K562 (cell line): ENCODE results near the gene CYP2A6. TPM values are rescaled to one million over a fixed set of nuclear protein-coding genes. Genes with fewer than 3 reads are reported as not detected.

Experiments
- BHLHE40 ChIP-seq: IDR thresholded peaks from 2 replicates; pipeline ENCODE4 v1.6.1; 2011; ENCODE audit warnings: low read length, improper control_type of control experiment
- CCNT2 ChIP-seq: IDR thresholded peaks from 2 replicates; pipeline ENCODE4 v1.6.1; 2011; ENCODE audit warnings: borderline replicate concordance, low read depth, mild to moderate bottlenecking, moderate library complexity, mixed read lengths, low read length; ENCODE audit not compliant: insufficient read length; ENCODE audit errors: extremely low read depth
- EGR1 ChIP-seq: fragments of 450-650 bp; conservative IDR thresholded peaks from 2 replicates; pipeline ENCODE4 v1.6.1; 2017; ENCODE audit warnings: mild to moderate bottlenecking
- GABPB1 ChIP-seq: sonication (generic); formaldehyde crosslinking; IDR thresholded peaks from 2 replicates; pipeline ENCODE4 v1.8.0; 2022; ENCODE audit warnings: mild to moderate bottlenecking, missing genetic modification reagents
- HCFC1 ChIP-seq: IDR thresholded peaks from 2 replicates; pipeline ENCODE4 v1.6.1; 2012; ENCODE audit warnings: low read depth, low read length, improper control_type of control experiment
- KAT7 ChIP-seq: sonication (generic); formaldehyde crosslinking; IDR thresholded peaks from 2 replicates; pipeline ENCODE4 v1.8.0; 2022; ENCODE audit warnings: missing genetic modification reagents, mild to moderate bottlenecking, borderline replicate concordance
- KLF16 ChIP-seq: IDR thresholded peaks from 2 replicates; pipeline ENCODE4 v1.6.1; 2016; ENCODE audit warnings: antibody characterized with exemption
- MAZ ChIP-seq, 2 experiments: fragments of 450-650 bp in 1 of 2; sonication (generic) in 1 of 2; formaldehyde crosslinking; IDR thresholded peaks in 1 of 2; conservative IDR thresholded peaks in 1 of 2; 2 replicates each; pipeline versions ENCODE4 v1.4.0 to v1.5.0; 2020; ENCODE audit warnings: mild to moderate bottlenecking in 1 of 2, missing genetic modification reagents in 1 of 2
- NRF1 ChIP-seq, 2 experiments: fragments of 450-650 bp; IDR thresholded peaks in 1 of 2; conservative IDR thresholded peaks in 1 of 2; 2 replicates each; pipeline ENCODE4 v1.6.1; 2014; ENCODE audit warnings: mild to moderate bottlenecking in 2 of 2
- POLR2B ChIP-seq: fragments of 450-650 bp; IDR thresholded peaks from 2 replicates; pipeline ENCODE4 v1.6.1; 2018; ENCODE audit warnings: low read depth; ENCODE audit not compliant: partially characterized antibody
- SAFB2 ChIP-seq: fragments of 200-400 bp; formaldehyde crosslinking; IDR thresholded peaks from 2 replicates; pipeline ENCODE4 v1.6.1; 2018; ENCODE audit warnings: borderline replicate concordance, low read length, low read depth, moderate library complexity; ENCODE audit not compliant: severe bottlenecking
- TCF7L2 ChIP-seq: fragments of 150-350 bp; IDR thresholded peaks from 2 replicates; pipeline ENCODE4 v1.6.1; 2016; ENCODE audit warnings: low read depth, mild to moderate bottlenecking, low read length, moderate library complexity
- ZNF41 ChIP-seq: fragments of 250-450 bp; sonication (Bioruptor Pico); conservative IDR thresholded peaks from 2 replicates; pipeline ENCODE4 v1.4.0; 2020; ENCODE audit warnings: mild to moderate bottlenecking
- polyA plus RNA-seq, 8 experiments: library from polyadenylated mRNA; depleted of rRNA in 4 of 8; stranded (reverse) in 5 of 8; unstranded in 3 of 8; fragments of >200 nt; fragmentation: Nextera tagmentation in 2 of 8; fragmentation: Illumina TruSeq in 1 of 8; extraction: Ambion mirVana in 2 of 8; extraction: Trizol in 1 of 8; gene quantifications; 2 replicates each; pipeline versions ENCODE4 v1.2.1 to v1.2.3, GENCODE V29; 2011 to 2014; ENCODE audit warnings: inconsistent platforms in 1 of 8, missing spikeins in 1 of 8
- total RNA-seq, 7 experiments: library from RNA; depleted of rRNA in 6 of 7; stranded (reverse); fragments of >200 nt in 6 of 7; fragmentation: Illumina TruSeq in 2 of 7; extraction: Trizol in 2 of 7; gene quantifications; 2 replicates each; pipeline versions ENCODE4 v1.2.1 to v1.2.3, GENCODE V29; 2011 to 2021; ENCODE audit warnings: low replicate concordance in 1 of 7
- TF ChIP-seq, protein P1 (sequence below), 2 experiments: fragments of 450-650 bp; formaldehyde crosslinking in 1 of 2; IDR thresholded peaks; 2 replicates each; pipeline versions ENCODE4 v1.4.0 to v1.6.1; 2014 to 2020; ENCODE audit warnings: mild to moderate bottlenecking in 2 of 2, borderline replicate concordance in 1 of 2, low read depth in 1 of 2
- TF ChIP-seq, protein P2 (sequence below): fragments of 200-800 bp; sonication (Bioruptor generic); IDR thresholded peaks from 2 replicates; pipeline ENCODE4 v1.6.1; 2017; ENCODE audit warnings: missing genetic modification characterization, missing compliant biosample characterization
- TF ChIP-seq, protein P3 (sequence below): fragments of 250-450 bp; sonication (Bioruptor Pico); IDR thresholded peaks from 2 replicates; pipeline ENCODE4 v1.8.0; 2021; ENCODE audit warnings: moderate library complexity, mild to moderate bottlenecking, inconsistent platforms

Gene CYP2A6
- total and polyA plus RNA-seq, 9 of the 15 experiments (the other 6 are each of a cell fraction or from before 2014, with no cell fraction given), result 0.31 TPM; not detected in 8

DNA sequence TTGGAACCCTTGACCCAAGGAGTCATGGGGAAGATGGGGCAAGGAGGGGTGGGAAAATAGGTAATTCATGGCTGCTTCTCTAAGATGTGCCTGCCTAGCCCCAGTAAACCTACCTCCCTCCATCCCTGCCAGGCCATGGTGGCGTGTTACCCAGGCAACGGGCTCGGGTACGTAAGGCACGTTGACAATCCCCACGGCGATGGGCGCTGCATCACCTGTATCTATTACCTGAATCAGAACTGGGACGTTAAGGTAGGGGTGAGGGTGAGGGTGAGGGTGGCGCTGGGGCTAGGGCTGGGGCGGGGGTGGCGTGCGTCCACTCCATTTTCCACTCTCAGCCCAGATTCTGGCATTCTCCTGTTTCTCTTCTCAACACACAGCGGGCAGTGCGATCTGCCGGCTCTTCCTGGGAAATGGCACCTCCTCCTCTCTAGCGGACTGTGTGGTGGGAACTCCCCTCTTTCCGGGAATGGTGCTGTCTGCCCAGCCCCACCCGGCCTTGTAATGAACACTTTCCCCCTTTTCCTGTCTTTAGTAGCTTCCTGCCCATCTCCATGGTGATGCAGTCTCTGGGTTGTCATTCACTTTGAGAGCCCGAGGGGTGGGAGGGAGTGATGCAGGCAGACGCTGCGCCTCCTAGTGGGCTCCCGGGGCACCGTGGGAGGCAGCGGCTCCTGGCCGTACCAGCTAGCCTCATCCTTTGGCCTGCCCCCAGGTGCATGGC, 43.7 kb downstream of the CYP2A6 start (continued):
- TF ChIP-seq, protein P1, sequence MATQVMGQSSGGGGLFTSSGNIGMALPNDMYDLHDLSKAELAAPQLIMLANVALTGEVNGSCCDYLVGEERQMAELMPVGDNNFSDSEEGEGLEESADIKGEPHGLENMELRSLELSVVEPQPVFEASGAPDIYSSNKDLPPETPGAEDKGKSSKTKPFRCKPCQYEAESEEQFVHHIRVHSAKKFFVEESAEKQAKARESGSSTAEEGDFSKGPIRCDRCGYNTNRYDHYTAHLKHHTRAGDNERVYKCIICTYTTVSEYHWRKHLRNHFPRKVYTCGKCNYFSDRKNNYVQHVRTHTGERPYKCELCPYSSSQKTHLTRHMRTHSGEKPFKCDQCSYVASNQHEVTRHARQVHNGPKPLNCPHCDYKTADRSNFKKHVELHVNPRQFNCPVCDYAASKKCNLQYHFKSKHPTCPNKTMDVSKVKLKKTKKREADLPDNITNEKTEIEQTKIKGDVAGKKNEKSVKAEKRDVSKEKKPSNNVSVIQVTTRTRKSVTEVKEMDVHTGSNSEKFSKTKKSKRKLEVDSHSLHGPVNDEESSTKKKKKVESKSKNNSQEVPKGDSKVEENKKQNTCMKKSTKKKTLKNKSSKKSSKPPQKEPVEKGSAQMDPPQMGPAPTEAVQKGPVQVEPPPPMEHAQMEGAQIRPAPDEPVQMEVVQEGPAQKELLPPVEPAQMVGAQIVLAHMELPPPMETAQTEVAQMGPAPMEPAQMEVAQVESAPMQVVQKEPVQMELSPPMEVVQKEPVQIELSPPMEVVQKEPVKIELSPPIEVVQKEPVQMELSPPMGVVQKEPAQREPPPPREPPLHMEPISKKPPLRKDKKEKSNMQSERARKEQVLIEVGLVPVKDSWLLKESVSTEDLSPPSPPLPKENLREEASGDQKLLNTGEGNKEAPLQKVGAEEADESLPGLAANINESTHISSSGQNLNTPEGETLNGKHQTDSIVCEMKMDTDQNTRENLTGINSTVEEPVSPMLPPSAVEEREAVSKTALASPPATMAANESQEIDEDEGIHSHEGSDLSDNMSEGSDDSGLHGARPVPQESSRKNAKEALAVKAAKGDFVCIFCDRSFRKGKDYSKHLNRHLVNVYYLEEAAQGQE (IDR thresholded peaks at IDR 0.05; ENCODE audit: borderline replicate concordance), result peak; percentile 58
- TF ChIP-seq, protein P1 (CRISPR knock-in tag; IDR thresholded peaks at IDR 0.05; ENCODE audit: low read depth), result no peak
- 0 out of 2 replicates have a peak, but pooled peaks have one; percentile 34 for TF ChIP-seq HCFC1
- no peak for TF ChIP-seq POLR2B
- 0 out of 2 replicates have a peak, but pooled peaks have one; percentile 21 for TF ChIP-seq KLF16
- TF ChIP-seq BHLHE40, result peak; percentile 9; the same call in 1 of the 2 replicates
- peak; percentile 26; the same call in 1 of the 2 replicates for TF ChIP-seq EGR1
- no peak for TF ChIP-seq ZNF41
- 0 out of 2 replicates have a peak, but pooled peaks have one; percentile 11 for TF ChIP-seq KAT7 (CRISPR knock-in tag)
- peak; percentile 55; the same call in 1 of the 2 replicates for TF ChIP-seq GABPB1 (CRISPR knock-in tag)
- TF ChIP-seq CCNT2, result no peak
- peak in 1 of 2 experiments; percentile 41; a peak in 1 of 4 replicates for TF ChIP-seq NRF1 (conservative IDR thresholded peaks at IDR 0.05 in 1 of 2, IDR thresholded peaks at IDR 0.05 in 1 of 2)
- TF ChIP-seq, protein P2, sequence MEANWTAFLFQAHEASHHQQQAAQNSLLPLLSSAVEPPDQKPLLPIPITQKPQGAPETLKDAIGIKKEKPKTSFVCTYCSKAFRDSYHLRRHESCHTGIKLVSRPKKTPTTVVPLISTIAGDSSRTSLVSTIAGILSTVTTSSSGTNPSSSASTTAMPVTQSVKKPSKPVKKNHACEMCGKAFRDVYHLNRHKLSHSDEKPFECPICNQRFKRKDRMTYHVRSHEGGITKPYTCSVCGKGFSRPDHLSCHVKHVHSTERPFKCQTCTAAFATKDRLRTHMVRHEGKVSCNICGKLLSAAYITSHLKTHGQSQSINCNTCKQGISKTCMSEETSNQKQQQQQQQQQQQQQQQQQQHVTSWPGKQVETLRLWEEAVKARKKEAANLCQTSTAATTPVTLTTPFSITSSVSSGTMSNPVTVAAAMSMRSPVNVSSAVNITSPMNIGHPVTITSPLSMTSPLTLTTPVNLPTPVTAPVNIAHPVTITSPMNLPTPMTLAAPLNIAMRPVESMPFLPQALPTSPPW (CRISPR knock-in tag), result peak; percentile 67
- TF ChIP-seq, protein P3, sequence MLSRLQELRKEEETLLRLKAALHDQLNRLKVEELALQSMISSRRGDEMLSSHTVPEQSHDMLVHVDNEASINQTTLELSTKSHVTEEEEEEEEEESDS, result no peak
- peak; percentile 83 to 97 for TF ChIP-seq MAZ (CRISPR knock-in tag; conservative IDR thresholded peaks at IDR 0.05 in 1 of 2, IDR thresholded peaks at IDR 0.05 in 1 of 2)
- TF ChIP-seq SAFB2, result no peak
- peak; percentile 82 for TF ChIP-seq TCF7L2
